GM21390 (cell line): Measurements from ENCODE around the gene NFYC.
A peak's percentile ranks its signal among the peaks of the same experiment; 100 is the strongest.

Source experiments
- ATAC-seq: cut with Tn5 transposase; IDR thresholded peaks from one replicate; pipeline ENCODE4 v1.9.1; 2021; ENCODE audit not compliant: unreplicated experiment

The NFYC gene

DNA sequence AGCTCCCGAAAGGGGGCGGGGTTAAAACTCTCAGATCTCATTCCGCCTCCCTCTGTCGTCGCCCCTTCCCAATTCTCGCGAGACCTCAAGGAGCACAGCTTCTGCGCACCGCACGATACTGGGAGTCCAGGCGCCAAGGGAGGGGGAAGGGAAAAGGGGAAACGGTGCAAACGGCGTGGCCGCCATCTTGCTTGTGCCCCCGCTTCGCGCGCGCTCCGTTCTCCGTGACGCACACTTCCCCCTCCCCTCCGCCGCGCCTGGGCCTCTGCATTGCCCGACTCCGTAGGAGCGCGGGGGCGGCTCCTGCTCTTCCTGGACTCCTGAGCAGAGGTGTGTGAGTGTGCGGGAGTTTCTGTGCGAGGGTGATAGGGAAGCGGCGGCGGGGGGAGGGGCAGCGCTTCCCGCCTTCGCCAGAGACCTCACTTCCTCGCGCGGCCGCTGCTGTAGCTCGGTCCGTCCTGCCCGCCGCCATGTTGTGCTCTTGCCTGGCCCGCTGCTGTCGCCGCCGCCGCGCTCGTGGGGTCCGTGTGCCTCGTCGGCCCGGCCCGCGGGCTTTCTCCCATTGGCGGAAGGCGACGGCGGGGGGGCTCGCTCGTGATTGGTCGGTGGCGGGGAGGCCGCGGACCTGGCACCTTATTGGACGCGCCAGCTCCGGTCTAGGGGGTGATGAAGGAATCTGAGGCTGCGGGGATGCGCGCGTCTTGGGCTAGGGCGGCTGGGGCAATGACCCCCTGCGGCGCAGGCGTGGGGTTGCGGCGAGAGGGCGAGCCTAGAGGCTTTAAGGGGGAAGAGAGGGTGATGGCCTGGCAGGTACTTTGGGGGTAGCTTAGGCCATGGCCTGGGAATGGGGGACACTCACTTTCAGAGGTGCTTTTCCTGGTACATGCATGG is at the start of gene NFYC:
Gene NFYC, plus strand, starts transcription at position 167 of the 891 bp plus-strand sequence. CDS start 47,140 bp downstream, outside the sequence.
- ATAC-seq: peak; percentile 71

- no peak for ATAC-seq
These were observed 46.3 kb upstream of the NFYC start for GRCh38 chr1:40645118-40645680.

DNA sequence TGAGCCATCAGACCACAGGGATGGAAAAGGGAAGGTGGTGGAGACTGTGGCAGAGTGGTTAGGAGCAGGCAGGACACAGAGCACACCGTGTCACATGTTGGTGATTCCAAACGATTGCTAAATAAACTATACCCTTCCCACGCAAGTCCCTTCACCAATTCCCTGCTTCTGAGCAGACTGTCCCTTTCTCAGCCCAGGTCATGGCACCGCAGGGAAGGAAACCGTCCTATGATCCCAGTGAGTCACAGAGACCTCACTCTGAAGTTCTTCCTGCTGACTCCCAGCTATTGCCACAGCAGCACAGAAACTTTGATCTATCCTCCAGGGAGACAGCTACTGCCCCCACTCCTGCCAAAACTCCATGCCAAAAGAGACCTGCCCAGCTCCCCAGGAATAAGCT is 45.2 kb upstream of the NFYC start:
- ATAC-seq: no peak

DNA sequence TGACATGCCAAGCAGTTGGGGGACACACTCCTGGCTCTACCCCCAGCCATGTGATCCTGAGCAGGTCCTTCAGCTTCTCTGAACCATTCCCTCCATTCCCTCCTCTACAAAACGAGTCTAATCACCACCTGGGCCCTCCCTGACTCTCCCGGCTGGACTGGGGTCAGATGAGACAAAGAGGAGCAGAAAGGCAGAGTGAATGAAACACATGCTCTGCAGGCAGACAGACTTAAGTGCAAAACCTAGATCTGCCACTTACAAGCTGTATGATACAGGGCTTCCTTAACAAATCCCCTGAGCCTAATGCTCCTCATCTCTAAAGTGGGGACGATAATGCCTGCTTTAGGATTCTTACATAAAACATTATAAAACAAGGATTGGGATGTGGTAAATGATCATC is 43.3 kb upstream of the NFYC start:
- no peak for ATAC-seq

- no peak for ATAC-seq
These were observed 42.4 kb upstream of the NFYC start for GRCh38 chr1:40648928-40649591.

DNA sequence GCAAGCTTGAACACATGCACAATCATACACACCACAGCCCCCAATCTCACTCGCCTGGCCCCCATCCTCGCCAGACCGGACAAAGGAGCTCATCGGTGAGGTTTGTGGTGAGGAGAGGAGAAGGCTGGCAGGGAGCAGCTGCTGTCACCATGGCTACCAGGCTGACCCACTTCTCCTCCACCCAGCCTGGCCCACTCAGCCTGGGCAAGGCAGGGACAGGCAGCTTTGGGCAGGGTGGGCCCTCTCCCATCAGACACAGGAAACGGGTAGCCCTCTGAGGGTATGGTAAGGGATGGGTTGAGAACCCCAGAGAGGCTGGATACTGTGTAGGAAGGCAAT is 41.9 kb upstream of the NFYC start:
- no peak for ATAC-seq

DNA sequence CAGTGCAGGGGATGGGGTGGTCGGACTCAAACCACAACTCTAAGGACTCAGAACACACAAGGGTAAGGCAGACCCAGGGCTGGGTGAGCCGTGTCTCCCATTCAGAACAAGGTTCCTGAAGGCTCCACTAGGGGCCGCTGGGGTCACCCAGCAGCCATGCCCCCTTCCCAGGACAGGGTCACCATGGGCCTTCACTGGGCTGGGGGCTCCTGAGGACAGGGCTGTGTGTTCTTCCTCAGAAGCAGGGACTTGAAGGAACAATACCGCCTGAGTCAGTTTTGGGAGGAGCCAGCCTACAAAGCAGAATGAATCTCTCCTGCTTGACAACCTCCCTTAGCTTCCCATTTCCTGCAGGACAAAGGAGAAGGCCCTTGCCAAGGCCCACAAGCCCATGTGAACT is 41.4 kb upstream of the NFYC start:
- ATAC-seq: no peak

DNA sequence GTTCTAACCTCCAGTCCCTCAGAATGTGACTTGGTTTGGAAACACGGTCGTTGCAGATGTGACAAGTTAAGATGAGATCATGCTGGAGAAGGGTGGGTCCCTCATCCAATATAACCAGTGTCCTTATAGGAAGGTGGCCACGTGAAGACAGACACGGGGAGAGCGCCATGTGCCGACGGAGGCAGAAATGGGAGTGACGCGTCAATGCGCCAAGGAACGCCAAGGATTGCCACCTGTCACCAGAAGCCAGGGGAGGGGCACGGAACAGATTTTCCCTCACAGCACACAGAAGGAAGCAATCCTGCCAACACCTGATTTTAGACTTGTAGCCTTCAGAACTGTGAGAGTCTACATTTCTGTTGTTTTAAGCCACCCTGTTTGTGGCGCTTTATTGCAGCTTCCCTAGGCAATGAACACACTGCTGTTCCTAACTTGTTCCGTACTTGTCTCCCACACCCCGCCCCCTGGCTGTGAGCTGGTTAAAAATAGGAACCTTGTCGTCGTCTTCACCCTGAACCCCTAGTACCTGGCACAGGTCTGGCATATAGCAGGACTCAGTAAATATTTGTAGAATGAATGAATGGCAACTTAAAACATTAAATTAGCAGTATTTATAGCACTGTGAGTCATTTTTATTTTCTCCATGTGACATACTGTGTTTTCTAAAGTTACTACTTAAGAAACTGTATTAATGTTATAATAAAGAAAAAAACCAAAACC is 40.2 kb upstream of the NFYC start:
- no peak for ATAC-seq

GRCh38 chr1:40652468-40652867 is 39.0 kb upstream of the NFYC start:
- ATAC-seq: no peak

DNA sequence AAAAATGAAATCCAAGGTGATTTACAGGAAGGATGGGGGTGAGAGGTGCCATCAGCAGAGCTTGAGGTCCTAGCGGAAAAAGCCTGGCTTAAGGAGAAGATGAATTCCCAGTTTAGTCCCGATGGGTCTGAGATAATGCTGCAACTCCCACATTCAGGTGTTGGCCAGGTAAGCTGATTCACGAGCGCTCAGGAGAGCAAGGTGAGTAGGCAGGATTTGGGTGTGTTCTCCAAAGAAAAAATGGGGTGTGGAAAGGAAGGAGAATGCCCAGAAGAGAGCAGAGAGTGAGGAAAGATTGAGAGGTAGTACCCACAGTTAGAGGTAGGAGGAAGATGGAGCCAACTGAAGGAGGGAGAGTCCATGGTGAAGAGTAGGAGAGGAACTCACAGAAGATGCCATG is 38.5 kb upstream of the NFYC start:
- ATAC-seq: no peak

- ATAC-seq: no peak
These were observed 37.5 kb upstream of the NFYC start for GRCh38 chr1:40653851-40654537.

- no peak for ATAC-seq
These were observed 34.5 kb upstream of the NFYC start for GRCh38 chr1:40657046-40657445.

DNA sequence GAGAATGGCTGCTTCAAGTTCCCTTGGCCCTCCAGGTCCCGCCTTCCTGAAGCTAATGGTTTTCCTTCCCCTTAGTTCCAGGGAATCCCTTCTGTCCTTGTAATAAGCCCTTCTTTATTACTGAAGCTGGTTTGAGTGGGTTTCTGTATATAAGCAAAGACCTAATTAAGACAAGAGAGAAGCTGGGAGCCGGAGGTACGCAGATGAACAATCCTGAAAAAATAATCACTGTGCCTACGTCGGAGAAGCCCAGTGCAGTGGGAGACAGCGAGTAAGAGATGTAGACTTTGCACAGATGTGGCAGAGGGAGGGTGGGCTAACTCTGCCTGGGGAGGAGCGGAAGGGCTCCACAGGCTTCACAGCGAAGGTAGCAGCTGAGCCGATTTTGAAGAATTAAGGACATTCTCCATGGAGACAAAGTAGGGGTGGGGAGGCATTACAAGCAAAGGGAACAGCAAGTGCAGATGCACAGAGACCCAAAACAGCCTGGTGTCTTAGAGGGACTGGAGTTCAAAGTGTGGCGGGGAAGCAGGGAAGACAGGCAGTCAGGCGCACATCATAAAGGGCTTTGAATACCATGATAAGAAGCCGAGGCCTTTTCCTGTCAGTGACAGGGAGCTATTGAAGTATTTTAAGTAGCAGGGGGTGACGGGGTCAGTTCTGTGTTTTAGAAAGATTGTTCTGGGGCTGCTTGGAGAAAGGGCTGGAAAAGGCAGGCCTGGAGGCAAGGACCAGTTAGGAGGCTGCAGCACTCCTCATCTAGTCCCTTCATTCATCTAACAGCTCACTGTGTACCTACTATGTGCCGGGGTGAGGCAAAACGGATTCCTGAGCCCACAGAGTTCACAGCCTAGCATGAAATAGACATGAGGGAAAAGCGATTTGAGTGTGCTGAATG is 32.5 kb upstream of the NFYC start:
- no peak for ATAC-seq

DNA sequence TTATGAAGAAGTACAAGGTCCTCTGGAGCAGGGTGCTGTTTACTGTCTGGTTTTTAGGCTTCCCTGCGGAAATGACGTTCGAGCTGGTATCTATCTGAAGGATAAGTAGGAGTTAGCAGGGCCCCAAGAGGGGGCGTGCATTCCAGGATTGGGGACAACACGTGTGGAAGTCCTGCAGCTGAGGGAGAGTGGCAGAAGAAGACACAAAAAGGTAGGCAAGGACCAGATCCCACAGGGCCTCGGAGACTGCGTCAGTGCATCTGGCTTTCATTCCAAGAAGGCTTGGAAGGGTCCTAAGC is 31.9 kb upstream of the NFYC start:
- ATAC-seq: no peak

- ATAC-seq: no peak
These were observed 29.8 kb upstream of the NFYC start for GRCh38 chr1:40661678-40662077.

DNA sequence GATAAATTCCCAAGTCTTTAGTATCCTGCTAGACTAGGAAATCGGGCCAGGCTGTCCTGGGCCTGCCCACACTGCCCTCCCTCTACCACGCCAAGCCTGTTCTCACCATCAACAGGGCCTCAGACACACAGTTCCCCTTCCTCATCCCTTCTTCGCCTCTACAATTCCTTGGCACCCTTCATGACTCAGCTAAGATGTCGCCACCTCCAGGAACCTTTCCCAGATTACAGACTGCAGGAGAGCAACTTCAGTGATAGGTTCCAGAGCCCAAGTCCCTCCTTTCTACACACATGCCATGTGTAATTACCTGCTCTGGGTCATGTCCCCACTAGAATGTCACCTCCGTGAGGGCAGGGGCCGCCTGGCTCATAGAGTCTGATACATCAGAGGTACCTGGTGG is 29.4 kb upstream of the NFYC start:
- ATAC-seq: no peak

DNA sequence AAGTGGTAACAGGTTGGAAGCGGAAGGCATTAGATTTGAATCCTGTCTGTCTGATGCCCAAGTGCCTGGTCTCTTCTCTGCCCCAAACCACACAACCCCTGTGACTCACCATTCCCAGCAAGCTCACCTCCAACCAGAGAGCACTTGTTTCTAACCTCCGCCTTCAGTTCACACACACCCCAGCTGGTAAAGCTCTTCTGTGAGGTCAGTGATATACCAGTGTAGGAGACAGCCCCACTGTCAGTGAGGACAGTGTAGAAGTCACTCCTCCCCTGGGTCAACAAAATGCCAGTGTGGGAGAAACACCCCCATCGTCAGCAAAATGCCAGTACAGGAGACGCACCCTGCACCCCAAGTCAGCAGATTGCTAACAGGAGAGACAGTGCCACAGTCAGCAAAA is 28.6 kb upstream of the NFYC start:
- no peak for ATAC-seq

DNA sequence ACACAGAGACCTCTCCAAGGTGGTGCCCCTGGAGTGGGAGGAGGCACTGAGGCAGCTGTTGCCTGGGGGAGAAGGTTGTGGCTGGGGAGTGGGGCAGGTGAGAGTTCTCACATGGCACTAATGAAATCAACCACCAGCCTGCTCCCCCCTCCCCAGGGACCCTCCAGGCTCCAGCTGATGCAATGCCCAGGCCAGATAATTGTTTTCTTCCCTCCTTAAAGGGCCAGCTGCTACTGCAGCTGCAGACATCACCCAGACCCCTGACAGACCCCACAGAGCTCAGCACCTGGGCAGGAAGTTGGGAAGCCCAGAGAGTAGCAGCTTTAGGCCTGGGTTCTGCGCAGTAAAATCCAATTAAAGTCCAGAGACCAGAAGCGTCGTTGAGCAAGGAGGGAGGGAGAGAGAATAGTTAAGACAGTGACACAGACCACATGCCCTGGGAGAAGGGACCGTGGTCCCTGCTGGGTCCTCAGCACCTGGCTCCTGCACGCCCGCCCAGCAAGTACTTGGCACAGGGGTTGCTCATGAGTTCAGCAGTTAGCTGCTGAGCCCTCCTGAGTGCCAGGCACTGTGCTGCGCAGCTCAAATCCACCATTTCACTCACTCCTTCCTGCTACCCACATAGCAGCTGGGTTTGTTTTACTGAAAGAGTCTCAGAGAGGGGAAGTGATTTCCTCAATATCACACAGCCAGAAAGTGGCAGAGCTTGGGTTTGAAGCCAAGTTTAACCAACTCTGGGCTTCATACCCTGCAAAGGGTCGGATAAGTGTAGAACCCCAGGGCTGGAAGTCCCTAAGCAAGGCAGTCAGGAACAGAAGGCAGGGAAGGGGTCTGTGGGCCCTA is 28.0 kb upstream of the NFYC start:
- no peak for ATAC-seq

- no peak for ATAC-seq
These were observed 27.4 kb upstream of the NFYC start for GRCh38 chr1:40664167-40664537.
